A549 treated with AZD2906 at 1 μM for 4 hours (cell line): Measurements from ENCODE around the gene TECPR1. TPM values are rescaled to one million over a fixed set of nuclear protein-coding genes. Genes with fewer than 3 reads are reported as not detected.

Experiments
- total RNA-seq: library from RNA; stranded (reverse); fragments of 200-300 nt; extraction: Qiagen RNA extraction; gene quantifications from 5 replicates; pipeline ENCODE4 v1.2.3, GENCODE V29; 2022

TECPR1 gene, protein sequence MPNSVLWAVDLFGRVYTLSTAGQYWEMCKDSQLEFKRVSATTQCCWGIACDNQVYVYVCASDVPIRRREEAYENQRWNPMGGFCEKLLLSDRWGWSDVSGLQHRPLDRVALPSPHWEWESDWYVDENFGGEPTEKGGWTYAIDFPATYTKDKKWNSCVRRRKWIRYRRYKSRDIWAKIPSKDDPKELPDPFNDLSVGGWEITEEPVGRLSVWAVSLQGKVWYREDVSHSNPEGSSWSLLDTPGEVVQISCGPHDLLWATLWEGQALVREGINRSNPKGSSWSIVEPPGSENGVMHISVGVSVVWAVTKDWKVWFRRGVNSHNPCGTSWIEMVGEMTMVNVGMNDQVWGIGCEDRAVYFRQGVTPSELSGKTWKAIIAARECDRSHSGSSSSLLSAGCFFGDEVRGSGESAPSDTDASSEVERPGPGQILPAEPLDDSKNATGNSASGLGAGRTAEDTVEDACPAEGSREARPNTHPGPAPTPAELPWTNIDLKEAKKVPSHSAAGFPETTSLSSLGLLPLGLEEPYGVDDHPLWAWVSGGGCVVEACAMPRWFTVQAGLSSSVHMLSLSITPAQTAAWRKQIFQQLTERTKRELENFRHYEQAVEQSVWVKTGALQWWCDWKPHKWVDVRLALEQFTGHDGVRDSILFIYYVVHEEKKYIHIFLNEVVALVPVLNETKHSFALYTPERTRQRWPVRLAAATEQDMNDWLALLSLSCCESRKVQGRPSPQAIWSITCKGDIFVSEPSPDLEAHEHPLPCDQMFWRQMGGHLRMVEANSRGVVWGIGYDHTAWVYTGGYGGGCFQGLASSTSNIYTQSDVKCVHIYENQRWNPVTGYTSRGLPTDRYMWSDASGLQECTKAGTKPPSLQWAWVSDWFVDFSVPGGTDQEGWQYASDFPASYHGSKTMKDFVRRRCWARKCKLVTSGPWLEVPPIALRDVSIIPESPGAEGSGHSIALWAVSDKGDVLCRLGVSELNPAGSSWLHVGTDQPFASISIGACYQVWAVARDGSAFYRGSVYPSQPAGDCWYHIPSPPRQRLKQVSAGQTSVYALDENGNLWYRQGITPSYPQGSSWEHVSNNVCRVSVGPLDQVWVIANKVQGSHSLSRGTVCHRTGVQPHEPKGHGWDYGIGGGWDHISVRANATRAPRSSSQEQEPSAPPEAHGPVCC
- total RNA-seq = 7.0 to 8.5 TPM (median 7.8 TPM) in 5 replicates

DNA sequence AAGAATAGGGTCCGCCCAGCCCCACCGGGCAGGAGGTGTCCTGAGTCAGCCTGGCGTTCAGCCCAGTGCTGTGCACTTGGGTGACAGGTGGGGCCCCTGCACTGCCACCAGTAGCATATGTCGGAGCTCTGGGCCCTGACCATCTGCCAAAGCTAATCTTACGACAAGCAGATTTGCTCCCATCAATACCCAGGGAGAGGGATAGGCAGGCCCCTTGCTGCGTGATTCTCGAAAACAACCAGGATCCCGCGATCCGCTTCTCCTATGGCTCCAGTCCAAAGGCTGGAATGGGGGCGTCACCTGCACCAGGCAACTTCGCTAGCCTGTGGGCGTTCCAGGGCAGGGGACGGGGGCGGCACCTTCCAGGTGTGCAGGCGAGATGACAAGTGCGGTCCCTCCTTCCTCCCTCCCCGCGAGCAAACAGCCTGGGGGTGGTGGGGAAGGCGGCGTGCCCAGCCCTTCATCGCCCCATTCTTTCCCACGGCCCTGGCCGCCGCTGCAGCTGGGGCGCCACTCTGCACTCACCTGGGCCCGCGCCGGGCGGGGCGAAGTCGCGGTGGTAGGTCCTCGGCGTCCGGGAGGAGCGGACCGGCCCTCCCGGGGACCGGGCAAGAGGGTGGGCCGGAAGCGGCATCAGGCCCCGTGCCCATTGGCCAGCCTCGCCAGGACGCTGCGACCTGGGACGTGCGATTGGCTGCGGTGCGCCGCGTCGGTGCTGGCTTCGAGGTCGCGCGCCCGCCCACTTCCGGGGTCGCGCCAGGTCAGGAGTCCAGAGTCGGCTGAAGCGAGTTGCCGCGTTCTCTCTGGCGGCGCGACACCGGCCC lies at the start of gene TECPR1:
Gene TECPR1, minus strand, starts transcription at position 632 of the 824 bp plus-strand sequence. CDS start 6,086 bp downstream, outside the sequence.

DNA sequence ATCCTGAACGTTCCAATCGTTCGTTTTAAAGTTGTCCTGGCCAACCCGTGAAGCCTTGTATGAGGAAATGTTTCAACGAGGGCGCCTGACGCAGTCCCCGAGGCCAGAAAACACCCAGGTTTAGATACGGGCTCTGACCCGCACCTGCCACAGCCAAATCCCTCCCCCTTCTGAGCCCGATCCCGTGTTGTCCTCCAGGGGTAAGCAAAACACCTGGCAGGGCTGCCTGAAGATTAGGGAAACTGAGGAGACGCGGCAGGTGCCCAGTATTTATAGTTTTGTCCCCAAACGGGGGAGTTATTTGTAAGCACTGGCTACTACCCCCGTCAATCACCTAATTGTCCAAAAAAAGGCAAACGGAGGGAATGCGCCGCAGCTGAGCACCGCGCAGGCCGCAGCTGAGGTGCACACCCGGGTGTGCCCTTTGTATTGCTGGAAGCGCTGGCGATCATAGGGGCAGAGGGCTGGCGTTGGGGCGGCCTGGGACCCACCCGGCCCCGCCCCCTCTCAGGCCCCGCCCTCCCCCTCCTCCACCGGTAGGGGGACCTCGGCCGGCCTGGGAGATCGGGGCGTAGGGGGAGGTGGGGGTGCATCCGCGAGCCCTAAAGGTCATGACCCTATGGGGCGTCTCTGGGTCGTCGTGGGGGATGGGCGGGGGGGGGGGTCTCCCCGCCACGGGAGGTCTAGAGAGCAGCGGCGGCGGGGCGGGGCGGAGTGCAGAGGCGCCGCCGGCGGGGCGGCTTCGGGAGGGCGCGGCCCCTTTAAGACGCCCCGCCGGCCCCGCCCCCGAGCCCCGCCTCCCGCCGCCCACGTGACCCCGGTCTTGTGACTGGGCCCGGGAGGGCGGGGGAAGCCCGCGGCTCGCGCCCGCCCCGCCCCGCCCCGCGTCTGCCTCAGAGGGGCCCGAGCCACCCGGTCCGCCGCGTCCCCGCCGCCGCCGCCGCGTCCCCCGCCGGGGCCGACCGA lies 29.0 kb upstream of the TECPR1 start, which contains the start of gene BRI3:
Gene BRI3, plus strand, starts transcription at position 896 of the 966 bp plus-strand sequence. CDS start 110 bp downstream, outside the sequence.

DNA sequence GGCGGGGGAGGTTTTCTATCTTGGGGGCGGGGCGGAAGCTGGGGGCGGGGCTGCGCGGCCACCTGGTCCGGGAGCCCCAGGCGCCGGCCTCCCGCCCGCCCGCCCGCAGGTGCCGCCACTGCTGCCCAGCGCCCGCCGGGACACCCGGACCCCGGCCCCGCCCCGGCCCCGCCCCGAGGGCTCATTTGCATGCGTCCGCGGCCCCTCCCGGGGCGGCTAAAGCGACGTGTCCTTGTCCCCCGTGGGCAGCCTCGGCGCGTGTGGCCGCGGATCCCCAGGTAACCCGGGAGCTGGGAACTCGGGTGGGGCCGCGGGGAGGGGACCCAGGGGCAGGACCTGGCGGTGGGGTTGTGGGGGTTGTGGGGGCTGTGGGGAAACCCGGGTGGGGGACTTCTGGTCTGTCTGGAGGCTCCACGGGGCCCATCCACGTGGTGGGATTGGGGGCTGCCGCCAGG lies 40.8 kb downstream of the TECPR1 start, which contains the start of gene BHLHA15:
Gene BHLHA15, plus strand, starts transcription at position 219 of the 455 bp plus-strand sequence. CDS start 871 bp downstream, outside the sequence.

Other genes with a start within 250 kb of the TECPR1 start
- gene LMTK2, start 145.4 kb downstream of the TECPR1 start, total RNA-seq = 8.1 to 10.8 TPM (median 9.1 TPM) in 5 replicates
- 0.55 to 0.88 TPM (median 0.63 TPM) in 5 replicates for gene BHLHA15, start 40.8 kb downstream of the TECPR1 start, total RNA-seq
- gene BRI3, start 29.5 kb upstream of the TECPR1 start, total RNA-seq = 93.7 to 175 TPM (median 159 TPM) in 5 replicates
- gene BAIAP2L1, start 148.9 kb upstream of the TECPR1 start, total RNA-seq = 37.8 to 39.3 TPM (median 38.3 TPM) in 5 replicates